Mesendoderm (in vitro differentiated cells): ENCODE measurements around the gene EML5. TPM values are rescaled to one million over a fixed set of nuclear protein-coding genes. Genes with fewer than 3 reads are reported as not detected.

Source experiments
- small RNA-seq: library from polyadenylated mRNA; stranded (forward); fragments of <200 nt; extraction: miRNeasy Mini kit (QIAGEN cat#:217004); gene quantifications from one replicate; pipeline ENCODE3, GENCODE V24; 2013; ENCODE audit not compliant: insufficient read depth

EML5 gene

Small RNA genes within 50 kb of the gene (small RNA-seq; reads per million reads assigned to genes)
- gene RF00019 (not detected), gene RNU4-92P (not detected)
